Measurements from ENCODE around the gene AOX1. TPM values are rescaled to one million over a fixed set of nuclear protein-coding genes. Genes with fewer than 3 reads are reported as not detected.
"Not testable (repeated sequence)": the region's sequence is repeated elsewhere in the genome, so short reads cannot be mapped to it uniquely, and the experiment has no call there.

The AOX1 gene
- total RNA-seq, 2 donors from 2014 or later, result 0.83 to 0.84 TPM

GRCh38 chr2:200624026-200624425 lies 38.2 kb downstream of the AOX1 start:
- DNase-seq (no peak), ATAC-seq (replicated peaks in 1 of 2) (no peak)
- H3K36me3 Mint-ChIP-seq (ENCODE audit: insufficient read depth in 2 of 2), result no peaks in the 10 kb centered on the region
- peaks cover 16% of the 10 kb centered on the region for H3K27me3 Mint-ChIP-seq (ENCODE audit: low read depth)
- H3K9me3 Mint-ChIP-seq, result no peaks in the 10 kb centered on the region
- no peak overlapping the region for H3K27ac Mint-ChIP-seq
- H3K4me3 Mint-ChIP-seq, result no peak overlapping the region
- peaks cover 16% of the 10 kb centered on the region for H3K4me1 Mint-ChIP-seq (ENCODE audit: low read depth)

- H3K4me3 Mint-ChIP-seq, result no peak overlapping the region
- no peaks in the 10 kb centered on the region for H3K9me3 Mint-ChIP-seq
- H3K36me3 Mint-ChIP-seq (ENCODE audit: insufficient read depth in 2 of 2), result no peaks in the 10 kb centered on the region
- DNase-seq (no peak), ATAC-seq (replicated peaks in 1 of 2) (no peak)
- peaks cover 22% of the 10 kb centered on the region for H3K27me3 Mint-ChIP-seq (ENCODE audit: low read depth)
- H3K4me1 Mint-ChIP-seq (ENCODE audit: low read depth), result peaks cover 13% of the 10 kb centered on the region
- H3K27ac Mint-ChIP-seq, result no peak overlapping the region
Observed at GRCh38 chr2:200624658-200625057, 38.8 kb downstream of the AOX1 start.

GRCh38 chr2:200625282-200625681 lies 39.5 kb downstream of the AOX1 start:
- no peak for DNase-seq
- no peaks in the 10 kb centered on the region for H3K36me3 Mint-ChIP-seq (ENCODE audit: insufficient read depth in 2 of 2)
- H3K4me3 Mint-ChIP-seq, result no peak overlapping the region
- H3K9me3 Mint-ChIP-seq, result no peaks in the 10 kb centered on the region
- H3K27ac Mint-ChIP-seq, result no peak overlapping the region
- H3K27me3 Mint-ChIP-seq (ENCODE audit: low read depth), result peaks cover 23% of the 10 kb centered on the region
- peaks cover 13% of the 10 kb centered on the region for H3K4me1 Mint-ChIP-seq (ENCODE audit: low read depth)
- no peak for ATAC-seq (replicated peaks in 1 of 2)

DNA sequence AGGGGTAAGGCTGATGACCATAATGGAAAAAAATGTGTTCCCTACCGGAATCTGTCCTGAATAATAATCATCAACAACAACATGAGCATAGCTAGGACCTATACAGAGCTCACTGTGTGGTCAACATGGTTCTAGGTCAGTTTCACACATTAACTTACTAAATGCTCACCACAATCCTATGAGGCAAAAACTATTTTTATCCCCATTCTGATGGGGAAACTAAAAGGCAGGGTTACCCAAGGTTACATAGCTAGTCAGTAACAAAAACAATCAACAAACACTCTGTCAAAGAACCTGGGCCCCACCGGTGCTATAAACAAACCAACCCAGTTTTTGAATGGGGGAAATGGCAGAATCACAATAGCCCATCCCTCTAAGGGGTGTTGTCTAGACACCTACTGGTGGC lies 40.1 kb downstream of the AOX1 start:
- H3K4me3 Mint-ChIP-seq, result no peak overlapping the region
- H3K9me3 Mint-ChIP-seq, result no peaks in the 10 kb centered on the region
- DNase-seq (no peak), ATAC-seq (replicated peaks in 1 of 2) (no peak)
- peaks cover 13% of the 10 kb centered on the region for H3K4me1 Mint-ChIP-seq (ENCODE audit: low read depth)
- H3K27ac Mint-ChIP-seq, result no peak overlapping the region
- peaks cover 23% of the 10 kb centered on the region for H3K27me3 Mint-ChIP-seq (ENCODE audit: low read depth)
- H3K36me3 Mint-ChIP-seq (ENCODE audit: insufficient read depth in 2 of 2), result no peaks in the 10 kb centered on the region

GRCh38 chr2:200627110-200627770 lies 41.4 kb downstream of the AOX1 start:
- no peak for DNase-seq
- ATAC-seq (replicated peaks in 1 of 2), result no peak
- H3K4me1 Mint-ChIP-seq (ENCODE audit: low read depth), result peaks cover 11% of the 10 kb centered on the region
- no peak overlapping the region for H3K27ac Mint-ChIP-seq
- H3K36me3 Mint-ChIP-seq (ENCODE audit: insufficient read depth in 2 of 2), result no peaks in the 10 kb centered on the region
- H3K27me3 Mint-ChIP-seq (ENCODE audit: low read depth), result peaks cover 23% of the 10 kb centered on the region
- H3K9me3 Mint-ChIP-seq, result no peaks in the 10 kb centered on the region
- H3K4me3 Mint-ChIP-seq, result no peak overlapping the region

- not testable (repeated sequence) for H3K4me1 Mint-ChIP-seq (ENCODE audit: low read depth); ATAC-seq (replicated peaks in 1 of 2); H3K9me3 Mint-ChIP-seq; H3K4me3 Mint-ChIP-seq; H3K36me3 Mint-ChIP-seq (ENCODE audit: insufficient read depth in 2 of 2); H3K27ac Mint-ChIP-seq; DNase-seq
- peaks cover 21% of the 10 kb centered on the region for H3K27me3 Mint-ChIP-seq (ENCODE audit: low read depth)
Observed at GRCh38 chr2:200628461-200628860, 42.6 kb downstream of the AOX1 start.

DNA sequence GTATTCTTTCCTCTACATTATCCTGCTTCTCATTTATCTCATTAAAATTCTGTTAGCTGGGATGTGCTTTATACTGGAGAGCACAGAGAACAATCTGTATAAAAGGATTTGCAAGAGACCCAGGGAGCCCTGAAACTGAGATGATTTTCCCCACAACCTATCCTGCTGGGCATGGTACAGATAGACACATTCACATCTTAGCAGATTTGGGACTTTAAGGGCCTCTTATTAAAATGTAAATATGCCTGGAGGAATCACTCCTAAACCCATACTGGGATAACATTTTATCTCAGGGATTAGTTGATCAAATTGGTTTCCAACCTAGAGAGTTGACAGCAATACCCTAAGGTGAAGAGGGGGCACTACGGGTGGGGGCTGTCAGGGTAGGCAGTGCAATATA lies 45.5 kb downstream of the AOX1 start:
- H3K9me3 Mint-ChIP-seq, result peaks cover 0 to 1% of the 10 kb centered on the region in 2 donors
- H3K36me3 Mint-ChIP-seq (ENCODE audit: insufficient read depth in 2 of 2), result peaks cover 0 to 3% of the 10 kb centered on the region in 2 donors
- H3K27me3 Mint-ChIP-seq (ENCODE audit: low read depth), result peaks cover 31% of the 10 kb centered on the region
- no peak overlapping the region for H3K4me3 Mint-ChIP-seq
- no peak overlapping the region for H3K27ac Mint-ChIP-seq
- ATAC-seq (replicated peaks in 1 of 2) (no peak), DNase-seq (no peak)
- peaks cover 5% of the 10 kb centered on the region for H3K4me1 Mint-ChIP-seq (ENCODE audit: low read depth)

- Mint-ChIP-seq H3K27me3 (ENCODE audit: low read depth) (peaks cover 27% of the 10 kb centered on the region), H3K4me3 (no peak overlapping the region), H3K4me1 (ENCODE audit: low read depth) (peaks cover 5% of the 10 kb centered on the region), H3K27ac (no peak overlapping the region), H3K36me3 (ENCODE audit: insufficient read depth in 2 of 2) (peaks cover 0 to 3% of the 10 kb centered on the region in 2 donors), H3K9me3 (peaks cover 0 to 1% of the 10 kb centered on the region in 2 donors)
- ATAC-seq (replicated peaks in 1 of 2), result no peak
- DNase-seq, result no peak
Observed at GRCh38 chr2:200634231-200634964, 48.6 kb downstream of the AOX1 start.

- ATAC-seq (replicated peaks in 1 of 2), result no peak
- H3K9me3 Mint-ChIP-seq, result peaks cover 0 to 1% of the 10 kb centered on the region in 2 donors
- peaks cover 5% of the 10 kb centered on the region for H3K4me1 Mint-ChIP-seq (ENCODE audit: low read depth)
- no peak overlapping the region for H3K27ac Mint-ChIP-seq
- peaks cover 0 to 3% of the 10 kb centered on the region in 2 donors for H3K36me3 Mint-ChIP-seq (ENCODE audit: insufficient read depth in 2 of 2)
- no peak for DNase-seq
- H3K4me3 Mint-ChIP-seq, result no peak overlapping the region
- H3K27me3 Mint-ChIP-seq (ENCODE audit: low read depth), result peaks cover 24% of the 10 kb centered on the region
Observed at GRCh38 chr2:200635251-200635650, 49.4 kb downstream of the AOX1 start.

GRCh38 chr2:200637901-200638300 lies 52.1 kb downstream of the AOX1 start:
- Mint-ChIP-seq H3K27me3 (ENCODE audit: low read depth) (peaks cover 24% of the 10 kb centered on the region), H3K27ac (no peak overlapping the region), H3K36me3 (ENCODE audit: insufficient read depth in 2 of 2) (peaks cover 0 to 3% of the 10 kb centered on the region in 2 donors), H3K9me3 (peaks cover 0 to 1% of the 10 kb centered on the region in 2 donors), H3K4me1 (ENCODE audit: low read depth) (peaks cover 5% of the 10 kb centered on the region), H3K4me3 (no peak overlapping the region)
- DNase-seq (no peak), ATAC-seq (replicated peaks in 1 of 2) (no peak)

- H3K27me3 Mint-ChIP-seq (ENCODE audit: low read depth), result peaks cover 14% of the 10 kb centered on the region
- ATAC-seq (replicated peaks in 1 of 2) (no peak), DNase-seq (no peak)
- no peaks in the 10 kb centered on the region for H3K9me3 Mint-ChIP-seq
- no peak overlapping the region for H3K27ac Mint-ChIP-seq
- no peak overlapping the region for H3K4me3 Mint-ChIP-seq
- H3K36me3 Mint-ChIP-seq (ENCODE audit: insufficient read depth in 2 of 2), result no peaks in the 10 kb centered on the region
- peaks cover 3% of the 10 kb centered on the region for H3K4me1 Mint-ChIP-seq (ENCODE audit: low read depth)
Observed at GRCh38 chr2:200640176-200640575, 54.4 kb downstream of the AOX1 start.

DNA sequence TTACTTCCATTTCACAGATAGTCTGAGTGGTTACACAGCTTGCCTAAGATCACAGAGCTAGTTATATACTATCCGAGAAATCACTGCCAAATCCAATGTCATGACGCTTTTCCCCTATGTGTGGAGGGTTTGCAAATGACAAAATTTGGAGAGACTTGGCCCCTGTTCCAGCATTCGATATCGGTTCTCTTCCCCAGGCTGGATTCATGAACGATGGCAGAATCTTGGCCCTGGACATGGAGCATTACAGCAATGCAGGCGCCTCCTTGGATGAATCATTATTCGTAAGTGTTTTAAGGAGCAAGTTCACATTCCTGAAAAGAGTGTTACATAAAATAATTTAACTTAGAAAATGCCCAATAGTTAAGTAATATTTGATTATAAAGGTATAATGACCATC lies 55.1 kb downstream of the AOX1 start:
- DNase-seq (no peak), ATAC-seq (replicated peaks in 1 of 2) (no peak)
- Mint-ChIP-seq H3K4me1 (ENCODE audit: low read depth) (no peaks in the 10 kb centered on the region), H3K27me3 (ENCODE audit: low read depth) (peaks cover 6% of the 10 kb centered on the region), H3K36me3 (ENCODE audit: insufficient read depth in 2 of 2) (no peaks in the 10 kb centered on the region), H3K9me3 (no peaks in the 10 kb centered on the region), H3K27ac (no peak overlapping the region), H3K4me3 (no peak overlapping the region)

- not testable (repeated sequence) for H3K9me3 Mint-ChIP-seq; H3K27ac Mint-ChIP-seq; H3K27me3 Mint-ChIP-seq (ENCODE audit: low read depth); ATAC-seq (replicated peaks in 1 of 2); H3K4me3 Mint-ChIP-seq; H3K36me3 Mint-ChIP-seq (ENCODE audit: insufficient read depth in 2 of 2); H3K4me1 Mint-ChIP-seq (ENCODE audit: low read depth); DNase-seq
Observed at GRCh38 chr2:200648518-200649281, 62.9 kb downstream of the AOX1 start.

Data from activated T-cell treated with anti-CD3 and anti-CD28 coated beads, Interleukin-2, amount 50 U/mL, for 72 hours (primary cell).